ENCODE results near the gene ZC3H8. TPM values are rescaled to one million over a fixed set of nuclear protein-coding genes. Genes with fewer than 3 reads are reported as not detected.

ZC3H8 gene
- total RNA-seq, 1 donor from 2014 or later = 5.0 TPM

DNA sequence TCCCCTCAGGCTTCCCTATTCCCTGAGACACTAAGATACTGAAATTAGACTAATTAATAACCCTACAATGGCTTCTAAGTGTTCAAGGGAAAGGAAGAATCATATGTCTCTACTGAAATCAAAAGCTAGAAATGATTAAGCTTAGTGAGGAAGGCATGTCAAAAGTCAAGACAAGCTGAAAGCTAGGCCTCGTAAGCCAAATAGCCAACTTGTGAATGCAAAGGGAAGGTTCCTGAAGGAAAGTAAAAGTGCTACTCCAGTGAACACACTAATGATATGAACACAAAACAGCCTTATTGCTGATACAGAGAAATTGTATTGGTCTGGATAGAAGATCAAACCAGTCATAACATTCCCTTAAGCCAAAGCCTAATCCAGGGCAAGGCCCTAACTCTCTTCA is 10.0 kb downstream of the ZC3H8 start:
- ATAC-seq = no peak
- intact Hi-C loops (cut with DNase I) = no loop called here
- Histone ChIP-seq H3K27me3 (ENCODE audit: low read depth) (no peaks in the 10 kb centered on the region), H3K4me3 (no peak overlapping the region), H3K4me1 (no peaks in the 10 kb centered on the region), H3K27ac (no peak overlapping the region), H3K36me3 (peaks cover 39% of the 10 kb centered on the region), H3K9me3 (no peaks in the 10 kb centered on the region)
- TF ChIP-seq CTCF (IDR thresholded peaks at IDR 0.05) = no peak
- no peak for DNase-seq

DNA sequence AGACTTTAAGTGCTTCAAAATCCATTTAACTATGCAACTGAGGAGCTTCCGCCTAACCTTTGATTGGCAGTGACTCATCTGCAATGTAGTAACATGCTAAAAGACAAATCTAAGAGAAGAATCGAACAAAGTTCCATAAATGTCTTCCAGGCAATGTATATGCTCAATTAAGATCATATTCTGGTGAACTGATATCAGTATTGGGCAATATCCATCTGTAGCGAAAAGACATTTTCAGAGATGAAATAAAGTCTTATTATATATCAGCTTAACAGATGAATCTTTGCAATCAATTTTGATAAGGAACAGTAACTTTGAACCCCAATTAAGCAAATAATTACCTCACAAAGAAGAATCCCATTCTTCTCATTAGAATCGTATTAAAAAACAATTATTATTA is 11.6 kb downstream of the ZC3H8 start:
- ATAC-seq (no peak), DNase-seq (no peak)
- no peak for TF ChIP-seq CTCF (IDR thresholded peaks at IDR 0.05)
- Histone ChIP-seq H3K4me3 (no peak overlapping the region), H3K36me3 (peaks cover 24% of the 10 kb centered on the region), H3K4me1 (no peaks in the 10 kb centered on the region), H3K27ac (no peak overlapping the region), H3K9me3 (no peaks in the 10 kb centered on the region), H3K27me3 (ENCODE audit: low read depth) (no peaks in the 10 kb centered on the region)
- intact Hi-C loops (cut with DNase I) = no loop called here

DNA sequence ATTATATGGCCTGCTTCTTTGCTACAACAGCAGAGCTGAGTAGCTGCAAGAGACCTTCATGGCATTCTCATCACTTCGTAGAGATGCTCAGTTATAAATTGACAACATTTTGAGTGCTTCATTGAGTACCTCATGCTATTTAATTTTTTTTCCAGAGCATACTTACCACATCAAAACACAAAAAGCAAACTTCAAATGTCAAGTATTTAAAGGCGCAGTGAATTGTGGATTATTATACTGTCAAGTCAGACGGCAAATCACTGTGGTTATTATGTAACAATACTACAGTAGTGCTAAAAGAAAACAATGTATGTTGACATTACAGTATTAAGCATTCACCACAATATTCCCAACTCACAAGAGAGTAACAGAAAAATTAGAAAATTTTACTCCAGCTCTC is 12.5 kb downstream of the ZC3H8 start:
- ATAC-seq (no peak), DNase-seq (no peak)
- Histone ChIP-seq H3K9me3 (no peaks in the 10 kb centered on the region), H3K27ac (no peak overlapping the region), H3K4me3 (no peak overlapping the region), H3K4me1 (no peaks in the 10 kb centered on the region), H3K36me3 (peaks cover 17% of the 10 kb centered on the region), H3K27me3 (ENCODE audit: low read depth) (no peaks in the 10 kb centered on the region)
- TF ChIP-seq CTCF (IDR thresholded peaks at IDR 0.05) = no peak
- intact Hi-C loops (cut with DNase I) = no loop called here

GRCh38 chr2:112239862-112240261 is 15.0 kb downstream of the ZC3H8 start:
- intact Hi-C loops (cut with DNase I) = no loop called here
- no peak for ATAC-seq

DNA sequence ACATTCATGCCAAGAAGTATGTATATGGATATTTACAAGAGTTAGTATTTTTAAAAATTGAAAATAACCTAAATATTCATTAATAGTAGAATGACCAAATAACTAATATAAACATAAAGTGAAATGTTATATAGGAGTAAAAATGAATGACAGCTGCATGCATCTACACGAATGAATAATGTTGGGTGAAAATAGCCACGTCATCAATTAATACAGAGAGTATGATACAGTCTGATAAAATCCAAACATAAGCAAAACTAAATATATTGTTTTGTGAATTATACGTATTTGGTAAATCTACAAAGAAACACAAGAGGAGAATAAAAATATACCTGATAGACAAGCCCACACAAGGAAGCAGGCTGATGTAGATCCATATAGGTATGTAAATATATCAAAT is 24.5 kb downstream of the ZC3H8 start:
- intact Hi-C loops (cut with DNase I) = no loop called here
- Histone ChIP-seq H3K9me3 (no peaks in the 10 kb centered on the region), H3K4me3 (no peak overlapping the region), H3K4me1 (no peaks in the 10 kb centered on the region), H3K27me3 (ENCODE audit: low read depth) (no peaks in the 10 kb centered on the region), H3K36me3 (peaks cover 38% of the 10 kb centered on the region), H3K27ac (no peak overlapping the region)
- DNase-seq = no peak
- TF ChIP-seq CTCF (IDR thresholded peaks at IDR 0.05) = no peak
- no peak for ATAC-seq

More at GRCh38 chr2:112239862-112240261, 15.0 kb downstream of the ZC3H8 start:
- H3K9me3 ChIP-seq = no peaks in the 10 kb centered on the region
- no peaks in the 10 kb centered on the region for H3K4me1 ChIP-seq
- no peaks in the 10 kb centered on the region for H3K27me3 ChIP-seq (ENCODE audit: low read depth)
- no peak for DNase-seq
- no peak overlapping the region for H3K27ac ChIP-seq
- no peak overlapping the region for H3K4me3 ChIP-seq
- no peak for TF ChIP-seq CTCF (IDR thresholded peaks at IDR 0.05)
- H3K36me3 ChIP-seq = peaks cover 19% of the 10 kb centered on the region

DNA sequence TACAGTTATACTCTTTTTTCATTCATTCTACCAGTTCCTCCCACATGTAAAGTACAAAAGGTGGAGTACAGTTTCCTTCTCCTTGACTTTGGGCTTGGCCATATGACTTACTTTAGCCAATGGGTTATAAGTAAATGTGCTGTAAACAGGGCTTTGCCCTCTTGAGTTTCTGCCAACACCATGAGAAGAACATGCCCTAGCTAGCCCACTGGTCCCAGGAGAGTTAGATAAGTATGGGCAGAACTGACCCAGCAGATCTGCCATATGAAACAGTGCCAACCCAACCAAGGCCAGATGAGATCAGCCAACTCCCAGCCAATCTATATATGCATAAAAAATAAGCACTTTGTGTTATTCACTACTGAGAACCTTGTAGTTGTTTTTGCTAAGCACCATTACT is 25.5 kb downstream of the ZC3H8 start:
- peaks cover 33% of the 10 kb centered on the region for H3K36me3 ChIP-seq
- no peaks in the 10 kb centered on the region for H3K9me3 ChIP-seq

More for the DNA sequence above, 25.5 kb downstream of the ZC3H8 start:
- Histone ChIP-seq H3K27ac (no peak overlapping the region), H3K4me1 (no peaks in the 10 kb centered on the region), H3K27me3 (ENCODE audit: low read depth) (no peaks in the 10 kb centered on the region), H3K4me3 (no peak overlapping the region)
- ATAC-seq = no peak
- no peak for TF ChIP-seq CTCF (IDR thresholded peaks at IDR 0.05)
- no peak for DNase-seq
- intact Hi-C loops (cut with DNase I) = no loop called here

Measured in lower lobe of right lung (tissue), 2 donors.